Thyroid gland (tissue), 4 donors: Measurements from ENCODE around the gene TMEM221. TPM values are rescaled to one million over a fixed set of nuclear protein-coding genes. Genes with fewer than 3 reads are reported as not detected.

Experiments used
- DNase-seq, 2 donors: peaks; one replicate each; pipeline ENCODE4 v3.0.0-alpha.2; 2019
- H3K27ac ChIP-seq, 3 donors: fragments of 200-600 bp; sonication (generic); 1 replicate in 2 of 3; 2 replicates in 1 of 3; pipeline ENCODE4 v1.5.1; 2016 to 2019; ENCODE audit warnings: mild to moderate bottlenecking in 1 of 3, moderate library complexity in 1 of 3
- H3K27me3 ChIP-seq: fragments of 200-600 bp; sonication (generic); one replicate; pipeline ENCODE4 v1.5.1; 2019
- H3K36me3 ChIP-seq, 2 donors: fragments of 200-600 bp; sonication (generic); one replicate each; pipeline ENCODE4 v1.5.1; 2016 to 2019
- H3K4me1 ChIP-seq, 2 donors: fragments of 200-600 bp; sonication (generic); one replicate each; pipeline ENCODE4 v1.5.1; 2017 to 2019
- H3K4me3 ChIP-seq, 3 donors: fragments of 200-600 bp; sonication (generic); replicated peaks in 1 of 3; 1 replicate in 2 of 3; 2 replicates in 1 of 3; pipeline ENCODE4 v1.5.1; 2016; ENCODE audit warnings: mild to moderate bottlenecking in 1 of 3
- H3K9me3 ChIP-seq: fragments of 200-600 bp; sonication (generic); one replicate; pipeline ENCODE4 v1.5.1; 2017
- POLR2A ChIP-seq, 2 donors: fragments of 450-650 bp; IDR thresholded peaks; one replicate each; pipeline ENCODE4 v1.6.1; 2017; ENCODE audit warnings: antibody characterized with exemption in 2 of 2, mild to moderate bottlenecking in 2 of 2, moderate library complexity in 1 of 2
- WGBS, 2 donors: methylation state at CpG; one replicate each; pipeline ENCODE4 v1.1.5; 2017; 5-methylcytosine and 5-hydroxymethylcytosine counted together
- intact Hi-C: fragments of 100-400 bp; cut with DNase I; formaldehyde crosslinking; loops from one replicate; pipeline ENCODE4 v1.15.1; 2023
- total RNA-seq, 4 donors: library from RNA; depleted of rRNA; stranded (reverse); fragments of >200 nt; gene quantifications; one replicate each; pipeline ENCODE4 v1.2.3, GENCODE V29; 2016
- TF ChIP-seq, protein P1 (sequence below), 6 experiments: fragments of 200-600 bp in 3 of 6; fragments of 450-650 bp in 3 of 6; sonication (generic) in 3 of 6; IDR thresholded peaks; one replicate each; pipeline ENCODE4 v1.5.1; 2016 to 2019; ENCODE audit warnings: antibody characterized with exemption in 6 of 6, mild to moderate bottlenecking in 2 of 6, inconsistent platforms in 1 of 6, moderate library complexity in 1 of 6

Gene TMEM221
- total RNA-seq = under 1 TPM in 1 of 4 donors, not detected in 3; 0.56 TPM

DNA sequence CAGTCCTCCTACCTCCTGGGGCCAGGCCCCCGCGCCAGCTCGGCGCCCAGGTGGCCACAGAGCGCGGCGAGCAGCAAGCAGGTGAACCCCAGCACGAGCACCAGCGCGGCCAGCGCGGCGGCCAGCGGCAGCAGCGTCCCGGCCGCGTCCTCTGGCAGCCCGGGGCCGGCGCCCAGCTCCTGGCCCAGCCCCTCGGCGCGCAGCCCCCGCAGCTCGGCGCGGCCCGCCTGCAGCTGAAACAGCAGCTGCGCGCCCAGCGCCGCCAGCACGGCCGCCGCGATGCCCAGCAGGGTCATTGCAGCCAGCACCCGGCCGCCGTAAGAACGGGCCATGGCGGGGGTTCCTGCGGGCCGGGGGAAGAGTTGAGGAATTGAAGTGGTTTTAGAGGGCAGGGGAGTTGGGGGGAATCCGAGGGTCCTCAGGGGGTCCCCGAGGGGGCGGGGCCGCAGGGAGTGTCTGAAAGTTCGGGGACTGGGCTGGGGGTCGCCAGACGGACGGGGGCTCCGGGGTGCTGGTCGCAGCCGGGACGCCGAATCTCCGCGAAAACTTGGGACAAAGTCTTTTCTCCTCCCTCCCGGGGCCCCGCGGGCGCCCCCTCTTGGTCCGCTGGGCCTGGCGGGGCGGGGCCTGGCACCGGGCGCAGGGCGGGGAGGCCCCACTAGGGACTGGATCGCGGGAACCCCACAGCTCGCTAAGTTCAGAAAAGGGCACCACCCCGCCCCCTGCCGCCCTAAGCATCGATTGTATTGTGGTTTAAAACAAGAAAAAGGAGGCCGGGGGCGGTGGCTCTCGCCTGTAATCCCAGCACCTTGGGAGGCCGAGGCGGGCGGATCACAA, at the start of gene TMEM221:
TMEM221 (minus strand) TSS at position 538 of the 837 bp plus-strand sequence; CDS start at position 332, 206 bp downstream.
- Histone ChIP-seq H3K27me3 (no peaks in the 10 kb centered on the region), H3K4me3 (peak within 1 kb of the TSS in 1 of 3 donors; percentile 38), H3K9me3 (no peaks in the 10 kb centered on the region), H3K27ac (no peak within 1 kb of the TSS), H3K4me1 (peaks cover 6 to 8% of the 10 kb centered on the region in 2 donors), H3K36me3 (no peaks in the 10 kb centered on the region)
- intact Hi-C loops = no loop called here
- TF ChIP-seq, protein P1, sequence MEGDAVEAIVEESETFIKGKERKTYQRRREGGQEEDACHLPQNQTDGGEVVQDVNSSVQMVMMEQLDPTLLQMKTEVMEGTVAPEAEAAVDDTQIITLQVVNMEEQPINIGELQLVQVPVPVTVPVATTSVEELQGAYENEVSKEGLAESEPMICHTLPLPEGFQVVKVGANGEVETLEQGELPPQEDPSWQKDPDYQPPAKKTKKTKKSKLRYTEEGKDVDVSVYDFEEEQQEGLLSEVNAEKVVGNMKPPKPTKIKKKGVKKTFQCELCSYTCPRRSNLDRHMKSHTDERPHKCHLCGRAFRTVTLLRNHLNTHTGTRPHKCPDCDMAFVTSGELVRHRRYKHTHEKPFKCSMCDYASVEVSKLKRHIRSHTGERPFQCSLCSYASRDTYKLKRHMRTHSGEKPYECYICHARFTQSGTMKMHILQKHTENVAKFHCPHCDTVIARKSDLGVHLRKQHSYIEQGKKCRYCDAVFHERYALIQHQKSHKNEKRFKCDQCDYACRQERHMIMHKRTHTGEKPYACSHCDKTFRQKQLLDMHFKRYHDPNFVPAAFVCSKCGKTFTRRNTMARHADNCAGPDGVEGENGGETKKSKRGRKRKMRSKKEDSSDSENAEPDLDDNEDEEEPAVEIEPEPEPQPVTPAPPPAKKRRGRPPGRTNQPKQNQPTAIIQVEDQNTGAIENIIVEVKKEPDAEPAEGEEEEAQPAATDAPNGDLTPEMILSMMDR (IDR thresholded peaks at IDR 0.05) = peak in 3 of 6 experiments; percentile 11 to 55 (median 15)
- no peak for TF ChIP-seq POLR2A (IDR thresholded peaks at IDR 0.05)
- peak; percentile 23 to 25 for DNase-seq
- WGBS, 2 donors = 5 to 18% methylated on average over 10 to 30 of the region's 81 CpGs

DNA sequence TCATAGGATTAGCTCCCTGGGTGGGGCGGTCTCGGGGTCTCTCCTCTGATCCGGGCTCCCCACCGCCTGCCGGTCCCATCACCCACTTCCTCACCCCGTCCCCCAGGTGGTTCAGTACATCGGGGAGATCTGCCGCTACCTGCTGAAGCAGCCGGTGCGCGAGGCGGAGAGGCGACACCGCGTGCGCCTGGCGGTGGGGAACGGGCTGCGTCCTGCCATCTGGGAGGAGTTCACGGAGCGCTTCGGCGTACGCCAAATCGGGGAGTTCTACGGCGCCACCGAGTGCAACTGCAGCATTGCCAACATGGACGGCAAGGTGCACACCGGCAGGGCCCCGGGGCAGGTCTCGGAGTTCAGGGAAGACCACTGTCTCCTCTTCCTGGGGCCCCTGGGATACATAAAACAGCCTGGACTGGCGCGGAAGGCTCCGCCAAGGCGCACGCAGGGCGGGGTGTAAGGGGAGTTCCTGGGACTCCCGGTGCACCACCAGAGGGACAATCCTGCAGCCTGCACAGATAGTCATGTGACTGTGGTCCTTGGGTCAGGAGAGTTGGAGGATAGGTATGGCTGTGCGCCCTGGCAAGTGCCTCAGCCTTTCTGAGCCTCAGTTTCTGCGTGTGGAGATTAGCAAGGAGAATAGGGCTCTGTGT, 48.8 kb upstream of the TMEM221 start:
- H3K27ac ChIP-seq = no peak overlapping the region
- no peak overlapping the region for H3K4me3 ChIP-seq
- DNase-seq = no peak
- no peaks in the 10 kb centered on the region for H3K27me3 ChIP-seq
- H3K36me3 ChIP-seq = peaks cover 6 to 12% of the 10 kb centered on the region in 2 donors
- H3K4me1 ChIP-seq = no peaks in the 10 kb centered on the region
- intact Hi-C loops = no loop called here
- no peaks in the 10 kb centered on the region for H3K9me3 ChIP-seq
- TF ChIP-seq, protein P1 (IDR thresholded peaks at IDR 0.05) = no peak
- TF ChIP-seq POLR2A (IDR thresholded peaks at IDR 0.05) = no peak
- WGBS, 2 donors = 64 to 82% methylated on average over 10 to 21 of the region's 41 CpGs

DNA sequence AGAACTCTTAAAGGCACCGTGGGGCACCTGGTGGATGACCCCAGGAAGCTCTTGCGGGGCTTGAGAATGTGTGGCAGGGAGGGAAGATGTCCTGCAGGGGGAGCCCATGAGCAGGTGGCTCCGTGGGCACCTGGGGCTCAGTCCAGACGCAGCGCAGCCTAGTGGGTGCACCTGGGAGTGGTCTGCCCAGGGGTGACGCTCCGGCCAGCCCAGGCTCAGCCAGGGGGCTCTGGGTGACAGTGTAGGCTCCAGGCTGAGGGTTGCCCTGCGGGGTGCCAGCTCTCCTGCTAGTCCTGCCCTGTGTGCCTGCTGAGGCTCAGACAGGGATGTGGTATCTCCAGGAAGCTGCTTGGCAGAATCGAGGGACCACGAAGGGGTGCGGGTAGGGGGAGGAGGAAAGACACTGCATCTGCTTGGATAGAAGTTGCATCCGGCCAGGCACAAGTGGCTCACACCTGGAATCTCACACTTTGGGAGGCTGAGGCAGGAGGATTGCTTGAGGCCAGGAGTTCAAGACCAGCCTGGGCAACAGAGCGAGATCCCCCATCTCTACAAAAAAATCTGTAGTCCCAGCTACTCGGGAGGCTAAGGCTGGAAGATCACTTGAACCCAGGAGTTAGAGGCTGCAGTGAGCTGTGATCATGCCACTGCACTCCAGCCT, 48.0 kb upstream of the TMEM221 start:
- intact Hi-C loops = no loop called here
- Histone ChIP-seq H3K4me1 (no peaks in the 10 kb centered on the region), H3K27ac (no peak overlapping the region), H3K36me3 (peaks cover 6 to 12% of the 10 kb centered on the region in 2 donors), H3K9me3 (no peaks in the 10 kb centered on the region), H3K4me3 (no peak overlapping the region), H3K27me3 (no peaks in the 10 kb centered on the region)
- DNase-seq = peak; percentile 45 to 53
- TF ChIP-seq, protein P1 (IDR thresholded peaks at IDR 0.05) = peak; percentile 55 to 81 (median 60)
- TF ChIP-seq POLR2A (IDR thresholded peaks at IDR 0.05) = no peak
- WGBS, 2 donors = 41 to 73% methylated on average over 8 to 12 of the region's 14 CpGs

DNA sequence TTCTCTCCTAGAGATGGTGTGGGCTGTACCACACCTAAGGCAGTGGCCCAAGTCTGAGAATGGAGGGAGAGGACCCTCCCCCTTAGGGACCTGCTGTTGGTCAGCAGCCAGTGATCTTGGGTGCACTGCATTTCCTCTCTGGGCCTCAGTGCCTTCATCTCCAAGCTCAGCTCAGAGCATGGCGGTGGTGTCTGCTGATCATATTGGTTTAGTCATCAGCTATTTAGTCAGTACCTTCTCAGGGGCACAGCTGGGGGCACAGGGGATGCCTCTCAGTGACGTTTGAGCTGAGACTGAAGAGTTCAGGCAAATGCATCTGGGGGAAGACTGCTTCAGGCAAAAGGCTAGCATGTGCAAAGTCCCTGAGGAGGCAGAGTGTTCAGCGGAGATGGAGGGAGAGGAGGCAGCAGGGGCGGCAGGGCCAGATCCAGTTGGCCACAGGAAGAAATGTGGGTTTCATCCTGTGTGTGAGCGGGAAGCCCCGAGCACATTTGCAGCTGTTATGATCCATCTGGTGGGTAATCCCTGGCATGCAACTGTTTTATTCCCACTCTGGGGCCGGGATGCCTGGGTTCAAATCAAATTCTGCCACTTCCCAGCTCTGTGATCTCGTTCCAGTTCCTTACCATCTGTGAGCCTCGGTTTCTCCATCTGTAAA, 47.3 kb upstream of the TMEM221 start:
- TF ChIP-seq POLR2A (IDR thresholded peaks at IDR 0.05) = no peak
- TF ChIP-seq, protein P1 (IDR thresholded peaks at IDR 0.05) = no peak
- H3K36me3 ChIP-seq = peaks cover 3 to 7% of the 10 kb centered on the region in 2 donors
- H3K4me1 ChIP-seq = no peaks in the 10 kb centered on the region
- intact Hi-C loops = no loop called here
- H3K4me3 ChIP-seq = no peak overlapping the region
- 66 to 68% methylated on average over 9 of the region's 9 CpGs for WGBS, 2 donors
- DNase-seq = no peak
- H3K9me3 ChIP-seq = no peaks in the 10 kb centered on the region
- H3K27ac ChIP-seq = no peak overlapping the region
- H3K27me3 ChIP-seq = no peaks in the 10 kb centered on the region
